ENCODE measurements around the gene CRB3.
A peak's percentile ranks its signal among the peaks of the same experiment; 100 is the strongest.
"Not testable (repeated sequence)": the region's sequence is repeated elsewhere in the genome, so short reads cannot be mapped to it uniquely, and the experiment has no call there.

CRB3 gene

DNA sequence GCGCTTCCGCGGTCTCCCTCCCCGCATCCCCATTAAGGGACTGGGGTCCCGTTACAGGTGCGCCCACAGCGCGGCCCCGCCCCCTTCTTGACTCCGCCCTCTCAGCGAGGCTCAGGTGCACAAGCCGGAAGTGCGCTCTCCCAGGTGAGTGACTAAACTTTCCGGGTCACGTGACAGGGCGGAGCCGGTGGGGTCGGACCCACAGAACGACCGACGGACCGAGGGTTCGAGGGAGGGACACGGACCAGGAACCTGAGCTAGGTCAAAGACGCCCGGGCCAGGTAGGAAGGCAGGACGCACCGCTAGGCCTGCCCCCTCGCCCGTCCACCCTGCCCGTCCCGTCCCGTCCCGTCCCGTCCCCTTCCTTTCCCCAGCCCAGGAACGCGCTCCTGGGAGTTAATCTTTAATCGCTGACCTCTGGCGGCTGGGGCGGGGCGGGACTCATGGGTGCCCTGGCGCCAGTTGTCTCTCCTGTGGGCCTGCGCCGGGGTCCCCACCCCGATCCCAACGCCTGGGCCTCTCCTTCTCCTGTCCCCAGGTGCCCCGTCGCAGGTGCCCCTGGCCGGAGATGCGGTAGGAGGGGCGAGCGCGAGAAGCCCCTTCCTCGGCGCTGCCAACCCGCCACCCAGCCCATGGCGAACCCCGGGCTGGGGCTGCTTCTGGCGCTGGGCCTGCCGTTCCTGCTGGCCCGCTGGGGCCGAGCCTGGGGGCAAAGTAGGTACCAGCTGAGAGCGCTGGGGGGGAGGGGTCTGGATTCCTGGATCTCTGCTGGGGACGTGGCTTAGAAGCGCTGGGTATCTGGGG is at the start of gene CRB3:
CRB3 (plus strand) TSS at position 202 of the 804 bp plus-strand sequence; CDS start at position 633, 431 bp downstream.
- no peak for DNase-seq (ENCODE audit: low read depth)

- no peak for DNase-seq (ENCODE audit: low read depth)
Observed at GRCh38 chr19:6414793-6415590, 49.1 kb upstream of the CRB3 start.

DNA sequence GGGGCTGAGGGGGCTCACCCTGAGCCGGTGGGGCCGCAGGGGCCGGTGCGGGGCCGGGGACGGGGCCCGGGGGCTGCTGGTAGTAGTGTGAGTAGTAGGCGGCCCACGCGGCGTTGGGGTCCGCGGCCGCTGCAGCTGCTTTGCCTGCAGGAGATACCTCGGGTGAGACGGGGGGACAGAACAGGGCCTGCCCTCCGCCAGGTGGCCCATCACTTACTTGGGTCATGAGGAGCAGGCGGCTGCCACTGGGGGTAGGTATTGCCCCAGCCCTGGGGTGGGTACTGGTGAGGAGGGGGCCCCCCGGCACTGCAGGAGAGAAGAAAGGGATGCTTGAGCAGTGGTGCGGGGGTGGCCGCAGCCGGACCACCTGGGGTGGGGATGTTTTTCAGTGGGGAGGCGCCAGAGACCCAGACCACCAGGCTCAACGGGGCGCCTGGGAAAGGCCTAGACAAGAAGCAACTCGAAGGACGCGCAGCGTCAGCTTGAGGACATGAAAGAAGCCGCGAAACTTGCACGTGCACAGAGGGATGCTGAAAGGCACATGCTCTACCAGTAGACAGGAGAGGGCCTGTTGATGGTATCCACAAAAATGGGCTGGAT is 48.4 kb upstream of the CRB3 start:
- no peak for DNase-seq (ENCODE audit: low read depth)

DNA sequence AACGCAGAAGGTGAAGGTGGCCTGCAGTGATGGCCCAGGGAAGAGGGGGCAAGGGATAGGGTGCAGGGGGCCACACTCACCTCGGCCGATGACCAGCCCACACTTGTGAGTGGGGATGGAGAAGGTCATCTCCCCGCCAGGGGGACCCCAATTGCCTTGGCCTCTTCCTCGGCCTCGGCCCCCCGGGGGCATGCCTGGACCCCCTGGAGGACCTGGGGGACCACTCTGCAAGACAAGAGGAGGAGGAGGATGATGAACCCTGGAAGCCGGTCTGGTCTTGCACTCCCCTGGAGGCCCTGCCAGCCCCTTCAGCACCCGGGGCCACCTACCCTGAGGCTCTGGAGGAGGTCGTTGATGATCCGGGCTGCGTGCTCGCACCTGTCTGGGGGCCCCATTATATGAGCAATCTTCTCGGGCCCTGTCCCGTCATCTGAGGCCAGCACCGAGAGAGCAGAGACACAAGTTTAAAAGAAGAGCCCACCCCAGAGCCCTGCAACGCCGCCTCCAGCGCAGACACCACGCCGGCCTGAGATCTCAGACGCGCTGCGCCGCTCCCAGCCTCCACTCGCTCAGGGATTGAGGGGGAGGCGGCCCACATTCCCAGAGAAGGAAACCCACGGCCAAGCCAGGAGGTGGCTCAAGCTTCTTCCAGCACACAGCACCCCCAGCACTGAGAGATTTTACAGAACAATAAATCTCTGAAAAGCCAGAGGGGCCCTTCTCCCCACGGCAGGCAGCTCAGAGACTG is 47.2 kb upstream of the CRB3 start:
- DNase-seq (ENCODE audit: low read depth), result no peak

GRCh38 chr19:6417713-6418561 is 46.1 kb upstream of the CRB3 start:
- peak; percentile 27 for DNase-seq (ENCODE audit: low read depth)

- DNase-seq (ENCODE audit: low read depth), result no peak
Observed at GRCh38 chr19:6418562-6418932, 45.5 kb upstream of the CRB3 start.

DNA sequence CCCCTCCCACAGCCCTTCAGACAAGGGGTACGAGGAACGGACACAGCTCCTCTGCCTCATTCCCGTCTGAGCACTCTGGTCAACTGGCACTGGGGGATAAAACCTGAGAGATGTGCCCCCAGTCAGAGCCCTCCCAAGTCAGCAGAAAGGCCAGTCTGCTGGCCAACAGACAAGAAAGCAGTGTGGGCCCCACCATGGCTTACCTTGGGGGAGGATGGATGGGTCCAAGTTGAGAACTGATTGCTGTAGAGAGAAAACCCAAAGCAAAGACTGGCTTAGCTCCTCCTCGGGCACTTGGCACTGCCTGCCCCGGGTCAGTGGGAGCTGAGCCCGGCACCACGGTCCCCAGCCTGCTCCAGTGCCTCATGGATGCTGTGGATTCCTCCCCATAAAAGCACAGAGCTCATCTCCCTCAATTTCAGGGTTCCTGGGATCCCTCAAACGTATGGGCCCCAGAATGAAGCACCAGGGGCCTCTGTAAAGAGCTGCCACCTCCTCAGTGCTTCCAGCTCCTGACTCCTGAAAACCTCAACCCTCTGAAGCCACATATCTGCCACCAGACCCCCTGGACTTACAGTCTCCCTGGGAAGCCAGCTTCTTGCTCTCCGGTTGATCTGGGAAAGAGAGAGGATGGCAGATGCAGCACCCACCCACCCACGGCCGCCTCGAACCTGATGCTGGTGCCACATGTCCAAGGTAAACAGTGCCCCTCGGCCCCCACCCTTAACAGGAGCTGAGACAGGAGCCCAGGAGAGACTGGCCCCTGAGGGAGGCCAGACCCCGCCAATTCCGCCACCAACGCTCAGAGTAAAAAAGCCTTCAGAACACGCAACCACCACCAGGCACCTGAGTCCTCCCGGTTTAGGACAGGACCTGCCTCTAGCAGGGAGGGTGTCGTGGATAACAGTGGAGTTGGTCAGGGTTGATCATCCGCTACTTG is 42.7 kb upstream of the CRB3 start:
- DNase-seq (ENCODE audit: low read depth), result no peak

DNA sequence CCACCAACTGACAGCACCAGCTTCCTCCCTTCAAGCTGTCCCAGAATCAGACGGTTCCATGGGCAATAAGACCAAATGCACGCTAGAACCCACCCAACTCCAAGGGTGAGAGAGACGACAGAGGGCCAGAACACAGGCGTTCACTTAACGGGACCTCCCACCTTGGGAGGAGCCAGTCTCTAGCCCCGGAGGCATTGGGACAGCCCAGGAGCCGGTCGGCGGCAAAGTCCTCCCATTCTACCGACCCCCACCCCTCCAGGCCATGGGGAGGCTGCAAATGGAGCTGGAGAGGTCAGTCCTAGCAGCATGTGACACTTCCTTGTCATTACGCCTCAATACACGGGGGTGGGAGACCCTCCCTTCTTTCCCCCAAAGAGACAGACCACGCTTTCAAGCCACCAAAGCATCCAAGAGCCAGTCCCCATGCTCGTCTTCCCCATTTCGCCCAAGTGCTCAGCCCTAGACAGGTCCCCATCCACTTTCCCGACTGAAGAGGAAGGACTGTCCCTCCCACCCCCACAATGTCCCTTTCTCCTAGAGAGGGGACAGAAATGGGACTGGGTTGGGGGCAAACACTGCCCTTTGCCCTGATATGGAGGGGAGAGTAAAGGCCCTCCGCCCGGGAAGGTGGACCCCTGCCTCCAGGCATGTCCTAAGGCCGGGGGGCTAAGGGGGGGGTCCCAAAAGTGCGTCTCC is 40.4 kb upstream of the CRB3 start:
- DNase-seq (ENCODE audit: low read depth), result peak; percentile 75

GRCh38 chr19:6424195-6424938 is 39.7 kb upstream of the CRB3 start, which contains the start of gene KHSRP:
Gene KHSRP (minus strand): TSS chr19:6424811. CDS start chr19:6424701, 110 bp downstream.
- peak; percentile 35 for DNase-seq (ENCODE audit: low read depth)

- peak; percentile 100 for DNase-seq (ENCODE audit: low read depth)
Observed at GRCh38 chr19:6424939-6425731, 38.9 kb upstream of the CRB3 start.

- DNase-seq (ENCODE audit: low read depth), result no peak
Observed at GRCh38 chr19:6425732-6426620, 38.1 kb upstream of the CRB3 start.

GRCh38 chr19:6427131-6427530 is 36.9 kb upstream of the CRB3 start:
- DNase-seq (ENCODE audit: low read depth), result no peak

- not testable (repeated sequence) for DNase-seq (ENCODE audit: low read depth)
Observed at GRCh38 chr19:6428692-6429418, 35.2 kb upstream of the CRB3 start.

DNA sequence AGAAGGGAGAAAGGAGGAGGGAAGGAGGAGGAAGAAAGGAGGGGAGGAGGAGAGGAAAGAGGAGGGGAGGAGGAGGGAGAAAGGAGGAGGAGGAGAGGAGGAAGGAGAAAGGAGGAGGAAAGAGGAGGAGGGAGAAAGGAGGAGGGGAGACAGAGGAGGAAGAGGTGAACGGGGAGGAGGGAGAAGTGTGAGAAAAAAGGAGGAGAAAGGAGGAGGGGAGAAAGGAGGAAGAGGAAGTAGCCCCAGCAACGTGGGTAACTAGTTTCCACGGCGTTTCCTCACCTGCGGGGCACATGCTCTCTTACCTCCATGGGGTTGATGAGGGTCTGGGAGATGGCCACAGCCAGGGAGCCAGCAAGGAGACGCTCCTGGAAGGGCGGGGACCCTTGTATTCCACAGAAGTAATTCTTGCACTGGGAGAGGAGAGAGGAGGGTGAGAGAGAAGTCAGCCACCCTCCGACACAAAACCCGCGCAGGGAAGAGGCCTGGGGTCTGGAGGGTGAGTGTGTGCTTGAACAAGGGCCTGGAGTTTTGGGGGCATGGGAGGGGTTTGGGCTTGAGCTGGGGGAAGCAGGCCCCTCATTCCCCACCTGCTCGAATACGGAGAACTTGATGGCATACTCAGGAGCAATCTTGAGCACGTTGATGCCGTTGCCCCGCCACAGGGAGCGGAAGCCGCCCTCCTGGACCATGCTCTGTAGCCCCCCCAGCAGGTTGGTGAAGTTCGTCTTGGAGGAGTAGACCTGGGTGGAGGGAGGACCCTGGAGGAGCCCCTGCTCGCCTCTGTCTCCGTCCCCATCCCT is 34.5 kb upstream of the CRB3 start:
- DNase-seq (ENCODE audit: low read depth), result no peak

DNA sequence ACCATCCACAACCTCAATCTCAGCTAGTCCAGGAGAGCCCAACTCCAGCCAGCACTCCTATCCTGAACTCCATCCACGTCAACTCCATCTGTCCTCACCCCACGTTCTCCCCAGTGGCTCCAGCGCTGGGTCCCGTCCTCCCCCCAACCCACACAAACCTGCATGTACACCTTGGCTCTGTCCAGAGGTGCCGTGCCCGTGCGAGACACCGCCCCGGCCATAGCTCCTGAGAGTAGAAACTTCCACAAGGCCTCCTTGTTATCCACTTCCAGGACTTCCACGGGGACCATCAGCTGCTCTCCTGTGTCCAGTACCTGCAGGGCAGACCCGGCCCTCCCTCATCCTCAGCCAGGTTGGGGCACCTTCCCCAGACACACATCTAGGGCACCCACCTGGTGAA is 32.2 kb upstream of the CRB3 start:
- DNase-seq (ENCODE audit: low read depth), result no peak
